Left lung (tissue), 10 donors: ENCODE measurements around the gene ZFPM1. TPM values are rescaled to one million over a fixed set of nuclear protein-coding genes. Genes with fewer than 3 reads are reported as not detected.

Source experiments
- ATAC-seq: fragments of 200-7000 bp; cut with Tn5 transposase; one replicate; pipeline ENCODE4 v1.9.1; 2020; ENCODE audit warnings: moderate library complexity
- DNase-seq, 4 donors: peaks; one replicate each; pipeline ENCODE4 v3.0.0-alpha.2; 2013 to 2020
- H3K27ac ChIP-seq, 2 donors: fragments of 200-600 bp; sonication (generic) in 1 of 2; one replicate each; pipeline versions ENCODE4 v1.5.0 to v1.8.0; 2020 to 2021
- H3K27me3 ChIP-seq, 2 donors: fragments of 200-600 bp; sonication (generic) in 1 of 2; one replicate each; pipeline versions ENCODE4 v1.5.0 to v1.8.0; 2020 to 2021
- H3K36me3 ChIP-seq, 2 donors: fragments of 200-600 bp; sonication (generic) in 1 of 2; one replicate each; pipeline versions ENCODE4 v1.5.0 to v1.8.0; 2020 to 2021
- H3K4me1 ChIP-seq, 2 donors: fragments of 200-600 bp; one replicate each; pipeline ENCODE4 v1.8.0; 2021
- H3K4me3 ChIP-seq, 2 donors: fragments of 200-600 bp; sonication (generic) in 1 of 2; one replicate each; pipeline versions ENCODE4 v1.5.0 to v1.8.0; 2020 to 2021; ENCODE audit warnings: mild to moderate bottlenecking in 1 of 2
- H3K9me3 ChIP-seq, 2 donors: fragments of 200-600 bp; sonication (generic) in 1 of 2; one replicate each; pipeline versions ENCODE4 v1.5.0 to v1.8.0; 2020 to 2021
- CTCF ChIP-seq, 2 donors: fragments of 200-600 bp; sonication (generic) in 1 of 2; IDR thresholded peaks; one replicate each; pipeline versions ENCODE4 v1.5.0 to v1.8.0; 2021; ENCODE audit warnings: antibody characterized with exemption in 2 of 2
- intact Hi-C, 2 donors: fragments of 100-400 bp; cut with DNase I; formaldehyde crosslinking; loops; one replicate each; pipeline versions ENCODE4 v1.11.2 to v1.14.2; 2022
- polyA plus RNA-seq, 6 donors: library from polyadenylated mRNA; unstranded; fragments of 120-200 nt; gene quantifications; one replicate each; pipeline ENCODE4 v1.2.1, GENCODE V29; 2013; ENCODE audit not compliant: insufficient read length in 6 of 6
- total RNA-seq, 2 donors: library from RNA; stranded (reverse); fragmentation: NEBNext Ultra II Directional; extraction: Animal tissue kit (Norgen Biotek cat#: 25700); gene quantifications; one replicate each; pipeline ENCODE4 v1.2.1, GENCODE V29; 2021
- donor health status: DM: no; HTN: yes; CAD: no.
- donor health status: DM: no; HTN: no; CAD: no.

Gene ZFPM1
- total and polyA plus RNA-seq, 8 donors: 1.8 to 7.0 (median 3.6) TPM

- H3K4me3 ChIP-seq: no peak overlapping the region
- no peak for ATAC-seq
- no peaks in the 10 kb centered on the region for H3K36me3 ChIP-seq
- H3K4me1 ChIP-seq: no peaks in the 10 kb centered on the region
- TF ChIP-seq CTCF (IDR thresholded peaks at IDR 0.05): no peak
- intact Hi-C loops: no loop called here
- peaks cover 0 to 62% of the 10 kb centered on the region in 2 donors for H3K27me3 ChIP-seq
- DNase-seq: no peak
- H3K9me3 ChIP-seq: no peaks in the 10 kb centered on the region
- H3K27ac ChIP-seq: no peak overlapping the region
Measured at GRCh38 chr16:88417684-88418476, 35.2 kb upstream of the ZFPM1 start.

- DNase-seq: no peak
- no peak overlapping the region for H3K4me3 ChIP-seq
- intact Hi-C loops: no loop called here
- no peaks in the 10 kb centered on the region for H3K9me3 ChIP-seq
- peaks cover 0 to 59% of the 10 kb centered on the region in 2 donors for H3K27me3 ChIP-seq
- no peaks in the 10 kb centered on the region for H3K36me3 ChIP-seq
- no peaks in the 10 kb centered on the region for H3K4me1 ChIP-seq
- no peak overlapping the region for H3K27ac ChIP-seq
- no peak for TF ChIP-seq CTCF (IDR thresholded peaks at IDR 0.05)
- no peak for ATAC-seq
Measured at GRCh38 chr16:88418869-88419268, 34.2 kb upstream of the ZFPM1 start.

GRCh38 chr16:88419790-88420189, 33.3 kb upstream of the ZFPM1 start:
- ATAC-seq (no peak), DNase-seq (no peak)
- no peaks in the 10 kb centered on the region for H3K9me3 ChIP-seq
- no peaks in the 10 kb centered on the region for H3K36me3 ChIP-seq
- TF ChIP-seq CTCF (IDR thresholded peaks at IDR 0.05): no peak
- intact Hi-C loops: no loop called here
- no peaks in the 10 kb centered on the region for H3K4me1 ChIP-seq
- peaks cover 0 to 55% of the 10 kb centered on the region in 2 donors for H3K27me3 ChIP-seq
- H3K4me3 ChIP-seq: no peak overlapping the region
- no peak overlapping the region for H3K27ac ChIP-seq

GRCh38 chr16:88420496-88420895, 32.6 kb upstream of the ZFPM1 start:
- H3K9me3 ChIP-seq: no peaks in the 10 kb centered on the region
- TF ChIP-seq CTCF (IDR thresholded peaks at IDR 0.05): no peak
- H3K27me3 ChIP-seq: peaks cover 0 to 48% of the 10 kb centered on the region in 2 donors
- no peaks in the 10 kb centered on the region for H3K36me3 ChIP-seq
- ATAC-seq (no peak), DNase-seq (no peak)
- intact Hi-C loops: no loop called here
- no peak overlapping the region for H3K27ac ChIP-seq
- H3K4me3 ChIP-seq: no peak overlapping the region
- no peaks in the 10 kb centered on the region for H3K4me1 ChIP-seq

- Histone ChIP-seq H3K27ac (no peak overlapping the region), H3K27me3 (peaks cover 0 to 51% of the 10 kb centered on the region in 2 donors), H3K4me3 (no peak overlapping the region), H3K4me1 (no peaks in the 10 kb centered on the region), H3K36me3 (no peaks in the 10 kb centered on the region), H3K9me3 (no peaks in the 10 kb centered on the region)
- no peak for DNase-seq
- no peak for TF ChIP-seq CTCF (IDR thresholded peaks at IDR 0.05)
- ATAC-seq: no peak
- intact Hi-C loops: no loop called here
Measured at GRCh38 chr16:88421301-88421700, 31.8 kb upstream of the ZFPM1 start.
